ENCODE results near the gene ANO4.
"Not testable (repeated sequence)": the region's sequence is repeated elsewhere in the genome, so short reads cannot be mapped to it uniquely, and the experiment has no call there.

- TF ChIP-seq ZNF274 (IDR thresholded peaks at IDR 0.05; ENCODE audit: low read depth, low read length); SUZ12 (IDR thresholded peaks at IDR 0.05; ENCODE audit: extremely low read depth, insufficient read depth, insufficient read length): not testable (repeated sequence)
Observed at GRCh38 chr12:101145777-101146431, 351.3 kb downstream of the ANO4 start.

Data from NT2/D1 (cell line).